ENCODE data around the gene HRG. TPM values are rescaled to one million over a fixed set of nuclear protein-coding genes. Genes with fewer than 3 reads are reported as not detected.

HRG gene
- polyA plus RNA-seq, 1 donor (not counting 4 experiments of a cell fraction or from before 2014, with no cell fraction given) = 0.03 TPM

DNA sequence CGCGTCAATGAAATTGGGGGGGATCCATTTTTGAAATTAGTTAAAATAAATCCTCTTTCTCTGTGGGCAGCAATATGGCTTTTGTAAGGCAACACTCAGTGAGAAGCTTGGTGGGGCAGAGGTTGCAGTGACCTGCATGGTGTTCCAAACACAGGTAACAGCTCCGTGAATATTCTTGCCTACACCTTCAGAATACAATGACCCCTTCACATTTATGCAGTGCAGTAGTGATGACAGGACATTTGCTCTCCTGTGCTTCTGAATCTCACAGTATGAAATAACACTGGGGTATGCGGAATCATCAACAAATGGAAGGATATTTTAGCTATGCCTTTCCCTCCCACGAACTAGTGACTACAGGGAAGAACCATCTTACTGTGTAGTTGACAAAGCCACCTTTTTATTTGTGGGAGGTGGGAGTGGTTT is 46.0 kb upstream of the HRG start:
- Histone ChIP-seq H3K4me1 (ENCODE audit: control insufficient read depth, extremely low read depth, insufficient read depth, low read length) (peaks cover 19% of the 10 kb centered on the region), H3K9me3 (ENCODE audit: control insufficient read depth, low read depth, low read length) (no peaks in the 10 kb centered on the region), H3K9ac (ENCODE audit: control insufficient read depth, extremely low read depth, insufficient read depth, low read length) (no peak overlapping the region), H3K4me3 (ENCODE audit: control insufficient read depth in 2 of 3, extremely low read depth in 1 of 3, insufficient read depth in 2 of 3, low read depth in 1 of 3, low read length in 3 of 3) (no peak overlapping the region), H3K27me3 (ENCODE audit: control insufficient read depth, extremely low read depth, insufficient read depth, low read length) (no peaks in the 10 kb centered on the region), H2AFZ (ENCODE audit: control insufficient read depth, low read length) (no peak overlapping the region), H4K20me1 (ENCODE audit: control insufficient read depth, extremely low read depth, insufficient read depth, low read length) (no peaks in the 10 kb centered on the region), H3K79me2 (ENCODE audit: control insufficient read depth, insufficient read depth, low read length) (no peaks in the 10 kb centered on the region), H3K4me2 (ENCODE audit: control insufficient read depth, extremely low read depth, insufficient read depth, low read depth, low read length) (no peak overlapping the region), H3K9me1 (ENCODE audit: control insufficient read depth, extremely low read depth, insufficient read depth, low read length) (no peaks in the 10 kb centered on the region), H3K27ac (ENCODE audit: control insufficient read depth, insufficient read depth, low read length) (no peak overlapping the region), H3K36me3 (ENCODE audit: control insufficient read depth in 2 of 2, extremely low read depth in 1 of 2, insufficient read depth in 2 of 2, low read length in 2 of 2) (no peaks in the 10 kb centered on the region)
- FAIRE-seq = no peak
- dilution Hi-C loops (cut with MboI; ENCODE audit: extremely low pct_ligation_motif_present, low sequenced_read_pairs) = no loop called here
- DNase-seq (ENCODE audit: low read depth, low spot score) = no peak
- no peak for TF ChIP-seq EZH2 (IDR thresholded peaks at IDR 0.05; ENCODE audit: low read length)
- TF ChIP-seq, protein P1, sequence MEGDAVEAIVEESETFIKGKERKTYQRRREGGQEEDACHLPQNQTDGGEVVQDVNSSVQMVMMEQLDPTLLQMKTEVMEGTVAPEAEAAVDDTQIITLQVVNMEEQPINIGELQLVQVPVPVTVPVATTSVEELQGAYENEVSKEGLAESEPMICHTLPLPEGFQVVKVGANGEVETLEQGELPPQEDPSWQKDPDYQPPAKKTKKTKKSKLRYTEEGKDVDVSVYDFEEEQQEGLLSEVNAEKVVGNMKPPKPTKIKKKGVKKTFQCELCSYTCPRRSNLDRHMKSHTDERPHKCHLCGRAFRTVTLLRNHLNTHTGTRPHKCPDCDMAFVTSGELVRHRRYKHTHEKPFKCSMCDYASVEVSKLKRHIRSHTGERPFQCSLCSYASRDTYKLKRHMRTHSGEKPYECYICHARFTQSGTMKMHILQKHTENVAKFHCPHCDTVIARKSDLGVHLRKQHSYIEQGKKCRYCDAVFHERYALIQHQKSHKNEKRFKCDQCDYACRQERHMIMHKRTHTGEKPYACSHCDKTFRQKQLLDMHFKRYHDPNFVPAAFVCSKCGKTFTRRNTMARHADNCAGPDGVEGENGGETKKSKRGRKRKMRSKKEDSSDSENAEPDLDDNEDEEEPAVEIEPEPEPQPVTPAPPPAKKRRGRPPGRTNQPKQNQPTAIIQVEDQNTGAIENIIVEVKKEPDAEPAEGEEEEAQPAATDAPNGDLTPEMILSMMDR (optimal IDR thresholded peaks at IDR 0.05 in 1 of 3, IDR thresholded peaks at IDR 0.05 in 1 of 3, conservative IDR thresholded peaks at IDR 0.05 in 1 of 3; ENCODE audit: extremely low read depth in 1 of 3, insufficient read depth in 2 of 3, low read length in 3 of 3) = no peak

DNA sequence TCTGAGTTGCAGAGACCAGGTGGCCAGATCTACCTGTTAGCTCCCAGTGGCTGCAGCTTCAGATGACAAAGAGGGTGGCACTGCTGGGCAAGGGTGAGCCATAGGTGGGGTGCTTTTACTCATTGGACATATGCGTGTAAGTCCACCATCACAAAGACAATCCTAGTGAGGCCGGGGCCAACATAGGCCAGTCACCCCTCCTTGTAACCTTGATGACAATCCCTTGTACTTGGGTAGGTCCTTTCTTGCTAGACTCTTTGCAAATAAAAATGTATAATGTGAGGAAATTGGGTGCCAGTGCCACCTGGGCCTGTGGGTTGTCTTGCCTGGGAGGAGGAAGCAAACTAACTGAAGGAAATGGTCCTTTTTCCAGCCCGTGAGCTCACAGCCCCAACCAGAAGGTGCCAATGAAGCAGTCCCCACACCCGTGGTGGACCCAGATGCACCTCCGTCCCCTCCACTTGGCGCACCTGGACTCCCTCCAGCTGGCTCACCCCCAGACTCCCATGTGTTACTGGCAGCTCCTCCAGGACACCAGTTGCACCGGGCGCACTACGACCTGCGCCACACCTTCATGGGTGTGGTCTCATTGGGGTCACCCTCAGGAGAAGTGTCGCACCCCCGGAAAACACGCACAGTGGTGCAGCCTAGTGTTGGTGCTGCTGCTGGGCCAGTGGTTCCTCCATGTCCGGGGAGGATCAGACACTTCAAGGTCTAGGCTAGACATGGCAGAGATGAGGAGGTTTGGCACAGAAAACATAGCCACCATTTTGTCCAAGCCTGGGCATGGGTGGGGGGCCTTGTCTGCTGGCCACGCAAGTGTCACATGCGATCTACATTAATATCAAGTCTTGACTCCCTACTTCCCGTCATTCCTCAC is 45.4 kb upstream of the HRG start:
- H3K27ac ChIP-seq (ENCODE audit: control insufficient read depth, insufficient read depth, low read length) = no peak overlapping the region
- H3K36me3 ChIP-seq (ENCODE audit: control insufficient read depth in 2 of 2, extremely low read depth in 1 of 2, insufficient read depth in 2 of 2, low read length in 2 of 2) = no peaks in the 10 kb centered on the region
- no peak overlapping the region for H3K4me2 ChIP-seq (ENCODE audit: control insufficient read depth, extremely low read depth, insufficient read depth, low read depth, low read length)
- no peak overlapping the region for H2AFZ ChIP-seq (ENCODE audit: control insufficient read depth, low read length)
- DNase-seq (ENCODE audit: low read depth, low spot score) (no peak), FAIRE-seq (no peak)
- H3K9me1 ChIP-seq (ENCODE audit: control insufficient read depth, extremely low read depth, insufficient read depth, low read length) = no peaks in the 10 kb centered on the region
- H4K20me1 ChIP-seq (ENCODE audit: control insufficient read depth, extremely low read depth, insufficient read depth, low read length) = no peaks in the 10 kb centered on the region
- no peak overlapping the region for H3K9ac ChIP-seq (ENCODE audit: control insufficient read depth, extremely low read depth, insufficient read depth, low read length)
- H3K79me2 ChIP-seq (ENCODE audit: control insufficient read depth, insufficient read depth, low read length) = no peaks in the 10 kb centered on the region
- TF ChIP-seq EZH2 (IDR thresholded peaks at IDR 0.05; ENCODE audit: low read length) = no peak
- TF ChIP-seq, protein P1 (optimal IDR thresholded peaks at IDR 0.05 in 1 of 3, IDR thresholded peaks at IDR 0.05 in 1 of 3, conservative IDR thresholded peaks at IDR 0.05 in 1 of 3; ENCODE audit: extremely low read depth in 1 of 3, insufficient read depth in 2 of 3, low read length in 3 of 3) = no peak
- no peaks in the 10 kb centered on the region for H3K27me3 ChIP-seq (ENCODE audit: control insufficient read depth, extremely low read depth, insufficient read depth, low read length)
- dilution Hi-C loops (cut with MboI; ENCODE audit: extremely low pct_ligation_motif_present, low sequenced_read_pairs) = no loop called here
- H3K9me3 ChIP-seq (ENCODE audit: control insufficient read depth, low read depth, low read length) = no peaks in the 10 kb centered on the region
- peaks cover 19% of the 10 kb centered on the region for H3K4me1 ChIP-seq (ENCODE audit: control insufficient read depth, extremely low read depth, insufficient read depth, low read length)
- H3K4me3 ChIP-seq (ENCODE audit: control insufficient read depth in 2 of 3, extremely low read depth in 1 of 3, insufficient read depth in 2 of 3, low read depth in 1 of 3, low read length in 3 of 3) = no peak overlapping the region

Data from keratinocyte (primary cell).